ENCODE data around the gene ACTR8. TPM values are rescaled to one million over a fixed set of nuclear protein-coding genes. Genes with fewer than 3 reads are reported as not detected.
"Not testable (repeated sequence)": the region's sequence is repeated elsewhere in the genome, so short reads cannot be mapped to it uniquely, and the experiment has no call there.

Gene ACTR8, protein sequence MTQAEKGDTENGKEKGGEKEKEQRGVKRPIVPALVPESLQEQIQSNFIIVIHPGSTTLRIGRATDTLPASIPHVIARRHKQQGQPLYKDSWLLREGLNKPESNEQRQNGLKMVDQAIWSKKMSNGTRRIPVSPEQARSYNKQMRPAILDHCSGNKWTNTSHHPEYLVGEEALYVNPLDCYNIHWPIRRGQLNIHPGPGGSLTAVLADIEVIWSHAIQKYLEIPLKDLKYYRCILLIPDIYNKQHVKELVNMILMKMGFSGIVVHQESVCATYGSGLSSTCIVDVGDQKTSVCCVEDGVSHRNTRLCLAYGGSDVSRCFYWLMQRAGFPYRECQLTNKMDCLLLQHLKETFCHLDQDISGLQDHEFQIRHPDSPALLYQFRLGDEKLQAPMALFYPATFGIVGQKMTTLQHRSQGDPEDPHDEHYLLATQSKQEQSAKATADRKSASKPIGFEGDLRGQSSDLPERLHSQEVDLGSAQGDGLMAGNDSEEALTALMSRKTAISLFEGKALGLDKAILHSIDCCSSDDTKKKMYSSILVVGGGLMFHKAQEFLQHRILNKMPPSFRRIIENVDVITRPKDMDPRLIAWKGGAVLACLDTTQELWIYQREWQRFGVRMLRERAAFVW
- total RNA-seq (2021) (21.1 and 26.9 TPM in 2 replicates), Bru-seq, nascent RNA (percentile 67 among the genes with signal in this experiment), BruChase-seq, experiment 1, labeled RNA remaining after a 2-hour chase (percentile 70 among the genes with signal in this experiment), BruChase-seq, experiment 2, labeled RNA remaining after a 6-hour chase (percentile 73 among the genes with signal in this experiment)
- long read RNA-seq, transcript ACTR8-201 (13 exons, 3,629 nt): major isoform, 27 of 28 reads
- long read RNA-seq, partial matches to known transcripts: 0 of 28 reads
- long read RNA-seq, other reads (novel, unspliced or antisense): 1 of 28 reads

DNA sequence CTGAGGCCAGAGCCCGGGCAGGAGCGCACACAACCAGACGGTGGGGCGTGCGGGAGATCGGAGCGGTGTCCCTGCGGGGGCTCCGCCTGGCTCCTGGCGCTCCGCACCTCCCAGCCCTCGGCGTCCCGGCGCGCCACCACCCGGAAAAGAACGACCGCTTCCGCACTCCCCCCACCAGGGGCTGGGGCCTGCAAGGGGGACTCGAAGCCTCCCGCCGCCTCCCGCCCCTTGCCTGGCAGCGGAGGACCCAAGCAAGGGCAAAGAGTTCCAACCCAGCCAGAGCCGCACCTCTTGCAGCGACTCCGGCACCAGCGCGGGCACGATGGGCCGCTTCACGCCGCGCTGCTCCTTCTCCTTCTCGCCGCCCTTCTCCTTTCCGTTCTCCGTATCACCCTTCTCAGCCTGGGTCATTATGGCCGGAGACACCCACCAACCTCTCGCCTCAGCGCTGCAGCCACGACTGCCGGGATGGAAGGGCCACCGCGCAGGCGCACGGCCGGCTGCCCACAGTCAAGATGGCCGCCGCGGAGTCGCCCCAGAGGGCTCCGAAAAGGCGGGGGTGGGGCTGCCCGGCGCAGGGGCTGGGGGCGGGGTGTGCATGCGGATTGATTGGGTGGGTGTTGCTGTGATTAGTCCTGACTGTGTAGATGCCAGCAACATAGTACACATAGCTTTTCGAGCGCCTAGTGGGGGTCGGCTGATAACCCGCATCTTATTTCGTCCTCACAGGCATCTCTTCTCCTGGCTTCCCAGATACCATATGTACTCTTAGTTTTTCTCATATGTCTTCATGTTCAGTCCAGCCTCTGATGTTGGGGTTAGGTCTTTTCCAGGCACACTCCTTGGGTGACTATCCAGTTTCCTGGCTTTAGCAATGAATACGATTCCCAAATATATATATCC lies at the start of gene ACTR8:
Gene ACTR8 (minus strand): TSS at position 462 of the 903 bp plus-strand sequence. CDS start 51 bp downstream, at position 411.
- TF ChIP-seq EZH2 (IDR thresholded peaks at IDR 0.05; ENCODE audit: borderline replicate concordance, low read depth, low read length, poor library complexity, severe bottlenecking): no peak
- TF ChIP-seq, protein P1, sequence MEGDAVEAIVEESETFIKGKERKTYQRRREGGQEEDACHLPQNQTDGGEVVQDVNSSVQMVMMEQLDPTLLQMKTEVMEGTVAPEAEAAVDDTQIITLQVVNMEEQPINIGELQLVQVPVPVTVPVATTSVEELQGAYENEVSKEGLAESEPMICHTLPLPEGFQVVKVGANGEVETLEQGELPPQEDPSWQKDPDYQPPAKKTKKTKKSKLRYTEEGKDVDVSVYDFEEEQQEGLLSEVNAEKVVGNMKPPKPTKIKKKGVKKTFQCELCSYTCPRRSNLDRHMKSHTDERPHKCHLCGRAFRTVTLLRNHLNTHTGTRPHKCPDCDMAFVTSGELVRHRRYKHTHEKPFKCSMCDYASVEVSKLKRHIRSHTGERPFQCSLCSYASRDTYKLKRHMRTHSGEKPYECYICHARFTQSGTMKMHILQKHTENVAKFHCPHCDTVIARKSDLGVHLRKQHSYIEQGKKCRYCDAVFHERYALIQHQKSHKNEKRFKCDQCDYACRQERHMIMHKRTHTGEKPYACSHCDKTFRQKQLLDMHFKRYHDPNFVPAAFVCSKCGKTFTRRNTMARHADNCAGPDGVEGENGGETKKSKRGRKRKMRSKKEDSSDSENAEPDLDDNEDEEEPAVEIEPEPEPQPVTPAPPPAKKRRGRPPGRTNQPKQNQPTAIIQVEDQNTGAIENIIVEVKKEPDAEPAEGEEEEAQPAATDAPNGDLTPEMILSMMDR (conservative IDR thresholded peaks at IDR 0.05; ENCODE audit: low read depth, low read length): no peak
- Histone ChIP-seq H3K27me3 (replicated peaks; ENCODE audit: insufficient read depth, low read depth, low read length, poor library complexity) (no peaks in the 10 kb centered on the region), H3K27ac (ENCODE audit: low read depth, low read length, poor library complexity, severe bottlenecking) (peak within 1 kb of the TSS; percentile 79), H3K36me3 (ENCODE audit: insufficient read depth, low read length, poor library complexity, severe bottlenecking) (peaks cover 29% of the 10 kb centered on the region), H3K4me1 (ENCODE audit: insufficient read depth, low read length, poor library complexity, severe bottlenecking) (peaks cover 5% of the 10 kb centered on the region), H3K4me3 (ENCODE audit: low read depth, low read length, poor library complexity, severe bottlenecking) (peak within 1 kb of the TSS; percentile 77), H3K9me3 (ENCODE audit: low read depth, low read length, poor library complexity, severe bottlenecking) (no peaks in the 10 kb centered on the region)
- CTCF ChIA-PET: no interaction called here
- POLR2A ChIA-PET (ENCODE audit: low non-redundant PET): no interaction called here
- BruUV-seq (replicated peaks): no TSS peak
- DNase-seq (ENCODE audit: low spot score): peak; percentile 76
- intact Hi-C loops (cut with micrococcal nuclease; ENCODE audit: unreplicated experiment): no loop called here

DNA sequence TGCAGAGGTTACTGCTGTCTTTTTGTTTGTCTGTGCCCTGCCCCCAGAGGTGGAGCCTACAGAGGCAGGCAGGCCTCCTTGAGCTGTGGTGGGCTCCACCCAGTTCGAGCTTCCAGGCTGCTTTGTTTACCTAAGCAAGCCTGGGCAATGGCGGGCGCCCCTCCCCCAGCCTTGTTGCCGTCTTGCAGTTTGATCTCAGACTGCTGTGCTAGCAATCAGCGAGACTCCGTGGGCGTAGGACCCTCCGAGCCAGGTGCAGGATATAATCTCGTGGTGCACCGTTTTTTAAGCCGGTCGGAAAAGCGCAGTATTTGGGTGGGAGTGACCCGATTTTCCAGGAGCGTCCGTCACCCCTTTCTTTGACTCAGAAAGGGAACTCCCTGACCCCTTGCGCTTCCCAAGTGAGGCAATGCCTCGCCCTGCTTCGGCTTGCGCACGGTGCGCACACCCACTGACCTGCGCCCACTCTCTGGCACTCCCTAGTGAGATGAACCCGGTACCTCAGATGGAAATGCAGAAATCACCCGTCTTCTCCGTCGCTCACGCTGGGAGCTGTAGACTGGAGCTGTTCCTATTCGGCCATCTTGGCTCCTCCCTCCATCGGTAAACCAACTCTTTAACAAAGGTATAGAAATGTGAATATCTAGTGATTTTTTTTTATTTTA lies 45.4 kb upstream of the ACTR8 start:
- POLR2A ChIA-PET (ENCODE audit: low non-redundant PET); DNase-seq (ENCODE audit: low spot score); H3K4me1 ChIP-seq (ENCODE audit: insufficient read depth, low read length, poor library complexity, severe bottlenecking); H3K27ac ChIP-seq (ENCODE audit: low read depth, low read length, poor library complexity, severe bottlenecking); H3K9me3 ChIP-seq (ENCODE audit: low read depth, low read length, poor library complexity, severe bottlenecking); intact Hi-C loops (cut with micrococcal nuclease; ENCODE audit: unreplicated experiment); H3K36me3 ChIP-seq (ENCODE audit: insufficient read depth, low read length, poor library complexity, severe bottlenecking); BruUV-seq (replicated peaks); H3K27me3 ChIP-seq (replicated peaks; ENCODE audit: insufficient read depth, low read depth, low read length, poor library complexity); CTCF ChIA-PET: not testable (repeated sequence)
- peak overlapping the region; percentile 46 for H3K4me3 ChIP-seq (ENCODE audit: low read depth, low read length, poor library complexity, severe bottlenecking)

DNA sequence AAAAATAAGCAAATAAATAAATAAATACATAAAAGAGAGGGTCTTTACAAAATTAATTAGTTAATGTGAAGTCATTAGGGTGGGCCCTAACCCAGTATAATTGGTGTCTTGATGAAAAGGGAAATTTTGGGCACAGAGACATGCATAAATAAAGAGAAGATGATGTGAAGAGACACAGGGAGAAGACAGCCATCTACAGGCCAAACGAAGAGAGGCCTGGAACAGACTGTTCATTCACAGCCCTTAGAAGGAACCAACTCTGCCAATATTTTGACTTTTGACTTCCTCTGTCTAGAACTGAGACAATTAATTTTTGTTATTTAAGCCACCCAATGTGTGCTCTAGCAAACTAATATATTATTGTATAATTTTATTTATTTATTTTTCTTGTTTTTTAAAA lies 39.3 kb upstream of the ACTR8 start:
- no TSS peak for BruUV-seq (replicated peaks)

More for the DNA sequence above, 39.3 kb upstream of the ACTR8 start:
- intact Hi-C loops (cut with micrococcal nuclease; ENCODE audit: unreplicated experiment): no loop called here
- ChIA-PET CTCF (no interaction called here), POLR2A (ENCODE audit: low non-redundant PET) (no interaction called here)
- Histone ChIP-seq H3K36me3 (ENCODE audit: insufficient read depth, low read length, poor library complexity, severe bottlenecking) (no peaks in the 10 kb centered on the region), H3K27ac (ENCODE audit: low read depth, low read length, poor library complexity, severe bottlenecking) (no peak overlapping the region), H3K4me1 (ENCODE audit: insufficient read depth, low read length, poor library complexity, severe bottlenecking) (no peaks in the 10 kb centered on the region), H3K9me3 (ENCODE audit: low read depth, low read length, poor library complexity, severe bottlenecking) (no peaks in the 10 kb centered on the region), H3K4me3 (ENCODE audit: low read depth, low read length, poor library complexity, severe bottlenecking) (no peak overlapping the region), H3K27me3 (replicated peaks; ENCODE audit: insufficient read depth, low read depth, low read length, poor library complexity) (no peaks in the 10 kb centered on the region)
- TF ChIP-seq EZH2 (IDR thresholded peaks at IDR 0.05; ENCODE audit: borderline replicate concordance, low read depth, low read length, poor library complexity, severe bottlenecking): no peak
- TF ChIP-seq, protein P1 (conservative IDR thresholded peaks at IDR 0.05; ENCODE audit: low read depth, low read length): peak; percentile 28; the same call in 1 of the 2 replicates
- DNase-seq (ENCODE audit: low spot score): no peak

Data from A673 (cell line).